T-helper 22 cell (primary cell): ENCODE data around the gene MZT2A.
"Not testable (repeated sequence)": the region's sequence is repeated elsewhere in the genome, so short reads cannot be mapped to it uniquely, and the experiment has no call there.

Experiments used
- DNase-seq: peaks from one replicate; pipeline ENCODE4 v3.0.0-alpha.2; 2020; ENCODE audit warnings: low read depth

MZT2A gene

GRCh38 chr2:131492418-131493198 lies 411 bp upstream of the MZT2A start:
- peak; percentile 85 for DNase-seq

DNA sequence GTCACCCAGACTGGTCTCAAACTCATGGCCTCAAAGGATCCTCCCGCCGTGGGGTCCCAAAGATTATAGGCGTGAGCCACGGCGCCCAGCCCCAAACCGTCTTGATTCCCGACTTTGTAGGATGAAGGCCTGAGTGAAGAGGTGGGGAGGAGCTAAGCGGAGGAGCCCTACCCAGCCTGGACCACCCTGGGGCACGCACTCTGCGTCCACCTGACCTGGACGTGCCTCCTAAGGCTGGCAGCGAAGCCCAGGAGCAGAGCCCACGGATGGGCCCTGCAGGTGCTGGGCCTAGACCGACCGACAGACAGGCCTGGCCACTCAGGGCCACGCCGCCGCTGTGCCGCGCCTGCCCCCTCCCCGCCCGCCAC lies 744 bp downstream of the MZT2A start:
- DNase-seq = not testable (repeated sequence)

- not testable (repeated sequence) for DNase-seq
Observed at GRCh38 chr2:131490616-131491468, 1.4 kb downstream of the MZT2A start.

GRCh38 chr2:131488306-131489205 lies 3.6 kb downstream of the MZT2A start:
- no peak for DNase-seq

DNA sequence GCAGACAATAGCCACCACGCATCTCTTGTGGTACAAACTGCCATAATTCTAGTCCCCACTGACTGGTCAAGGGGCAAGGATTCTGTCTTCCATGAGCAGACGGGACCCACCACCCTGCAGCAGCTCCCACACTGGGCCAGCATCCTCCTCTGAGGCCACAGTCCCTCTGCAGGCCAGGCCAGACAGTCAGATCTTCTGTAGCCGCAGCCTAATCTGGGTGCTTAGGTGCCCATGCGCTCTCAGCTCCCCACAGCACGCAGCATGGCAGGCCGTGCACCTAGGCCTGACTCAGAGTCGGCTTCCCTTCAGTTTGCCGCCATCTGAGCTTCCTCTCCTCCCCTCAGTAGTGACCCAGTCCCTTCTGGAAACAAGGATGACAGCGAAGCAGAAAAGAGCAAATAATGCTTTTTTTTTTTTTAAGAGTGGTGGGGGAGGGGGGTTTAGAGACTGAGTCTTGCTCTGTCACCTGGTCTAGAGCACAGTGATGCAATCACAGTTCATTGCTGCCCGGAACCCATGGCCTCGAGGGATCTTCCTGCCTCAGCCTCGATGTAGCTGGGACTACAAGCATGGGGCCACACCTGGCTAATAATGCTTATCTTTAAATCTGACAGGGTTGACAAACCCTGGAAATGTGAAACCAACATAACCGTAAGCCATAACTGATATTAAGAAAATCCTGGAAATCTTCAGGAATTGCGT lies 5.8 kb downstream of the MZT2A start:
- not testable (repeated sequence) for DNase-seq

DNA sequence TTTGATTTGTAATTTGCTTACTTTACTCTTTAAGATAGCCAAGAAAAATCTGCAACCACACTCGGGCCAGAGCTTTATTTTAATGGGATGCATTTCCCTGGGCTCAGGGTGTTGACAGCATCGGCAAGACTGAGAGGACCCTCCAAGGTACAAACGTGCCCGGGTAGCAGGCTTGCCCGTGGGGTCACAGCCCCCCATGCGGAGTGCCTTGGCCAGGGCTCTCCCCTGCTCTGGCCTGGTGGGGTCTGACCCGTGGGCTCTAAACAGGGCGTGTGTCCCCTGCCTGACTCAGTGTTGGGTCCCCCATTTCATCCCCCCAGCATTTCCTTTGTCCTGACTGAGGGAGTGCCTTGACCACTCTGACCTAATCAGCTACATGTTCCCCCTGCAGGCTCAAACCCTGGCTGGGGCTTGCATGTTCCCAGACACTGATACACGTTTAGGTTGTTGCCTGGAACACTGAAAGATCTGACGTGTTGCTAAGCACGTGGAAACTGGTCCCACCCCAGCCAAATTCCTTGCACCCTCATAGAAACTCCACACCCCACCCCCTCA lies 7.2 kb downstream of the MZT2A start:
- DNase-seq = not testable (repeated sequence)

DNA sequence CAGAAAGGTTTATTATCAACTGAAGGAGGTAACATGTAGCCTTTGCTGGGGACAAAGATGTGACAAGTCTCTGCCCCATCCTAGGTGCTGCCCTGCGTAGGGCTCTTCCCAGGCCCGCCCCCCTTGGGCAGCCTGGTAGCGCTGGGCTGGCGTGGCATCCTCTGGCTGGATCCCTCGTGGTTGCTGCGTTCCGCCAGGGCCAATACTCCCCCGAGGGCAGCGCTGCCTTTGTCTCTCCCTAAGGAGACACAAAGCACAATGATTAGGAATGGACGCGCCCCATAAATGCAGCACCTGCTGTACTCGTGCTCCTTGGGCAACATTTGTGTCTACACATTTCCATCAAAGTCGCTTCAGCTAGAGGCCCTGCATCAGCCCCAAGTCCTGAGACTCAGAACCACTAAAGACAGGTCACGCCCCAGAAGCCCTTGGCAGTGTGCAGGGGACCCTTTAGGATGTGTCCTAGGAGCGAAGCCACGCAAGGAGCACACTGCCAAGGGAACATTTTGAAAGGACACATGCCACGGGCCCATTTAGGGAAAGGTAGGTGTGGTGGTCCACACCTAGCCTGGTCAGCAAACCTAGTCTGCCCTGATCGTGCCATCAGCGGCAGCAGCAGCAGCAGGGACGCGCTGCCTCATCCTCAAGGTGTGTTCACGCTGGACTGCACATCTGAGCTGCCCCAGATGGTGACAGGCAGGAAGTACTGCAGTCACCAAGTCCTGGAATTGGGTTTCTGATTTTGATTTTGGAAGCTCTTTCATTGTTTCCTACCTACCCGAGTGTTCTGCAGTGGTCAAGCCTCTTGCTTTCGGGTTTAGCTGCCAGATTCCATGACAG lies 8.0 kb downstream of the MZT2A start:
- DNase-seq = not testable (repeated sequence)

DNA sequence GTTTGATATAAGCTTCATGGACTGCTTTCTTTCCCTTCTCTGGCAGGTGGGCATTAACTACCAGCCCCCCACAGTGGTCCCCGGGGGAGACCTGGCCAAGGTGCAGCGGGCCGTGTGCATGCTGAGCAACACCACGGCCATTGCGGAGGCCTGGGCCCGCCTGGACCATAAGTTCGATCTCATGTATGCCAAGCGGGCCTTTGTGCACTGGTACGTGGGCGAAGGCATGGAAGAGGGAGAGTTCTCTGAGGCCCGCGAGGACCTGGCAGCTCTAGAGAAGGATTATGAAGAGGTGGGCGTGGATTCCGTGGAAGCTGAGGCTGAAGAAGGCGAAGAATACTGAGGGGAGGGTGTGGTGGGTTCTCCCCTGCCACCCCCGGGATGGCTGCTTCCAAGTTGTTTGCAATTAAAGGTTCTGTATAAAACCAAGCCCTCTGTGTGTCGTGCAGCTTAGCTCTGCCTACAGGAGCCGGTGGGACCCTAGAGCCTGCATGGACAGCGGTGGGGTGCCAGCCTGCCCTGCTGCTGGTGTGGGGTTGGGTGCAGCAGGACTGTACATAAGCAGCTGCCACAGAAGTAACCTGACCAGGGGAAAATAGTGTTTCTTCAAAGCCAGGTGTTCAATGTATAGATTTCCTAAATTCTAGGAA lies 9.6 kb downstream of the MZT2A start:
- DNase-seq = not testable (repeated sequence)

GRCh38 chr2:131480351-131480750 lies 11.8 kb downstream of the MZT2A start:
- not testable (repeated sequence) for DNase-seq

DNA sequence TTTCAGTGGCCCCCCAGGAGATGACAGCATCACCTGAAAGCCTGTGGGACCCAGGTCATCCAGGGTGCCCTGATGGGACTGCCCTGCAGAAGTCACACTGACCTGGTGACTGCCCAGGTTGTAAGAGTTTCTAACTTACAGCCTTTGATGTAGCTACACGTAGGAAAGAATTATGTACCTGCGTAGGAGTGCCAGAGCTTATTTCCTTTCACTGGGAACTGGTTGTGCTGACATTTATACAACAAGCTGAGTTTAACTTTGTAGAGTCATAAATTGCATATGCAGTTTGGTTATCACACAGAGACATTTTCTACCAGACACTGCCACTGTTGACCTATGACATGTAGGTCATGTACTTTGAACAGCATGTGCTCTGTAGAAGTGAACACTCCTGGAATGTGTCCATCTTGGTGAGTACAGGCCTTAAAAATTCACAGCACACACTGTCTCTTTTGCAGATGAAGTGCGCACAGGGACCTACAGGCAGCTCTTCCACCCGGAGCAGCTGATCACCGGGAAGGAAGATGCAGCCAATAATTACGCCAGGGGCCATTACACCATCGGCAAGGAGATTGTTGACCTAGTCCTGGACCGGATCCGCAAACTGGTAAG lies 13.2 kb downstream of the MZT2A start:
- DNase-seq = not testable (repeated sequence)

- not testable (repeated sequence) for DNase-seq
Observed at GRCh38 chr2:131478074-131478849, 13.9 kb downstream of the MZT2A start.

DNA sequence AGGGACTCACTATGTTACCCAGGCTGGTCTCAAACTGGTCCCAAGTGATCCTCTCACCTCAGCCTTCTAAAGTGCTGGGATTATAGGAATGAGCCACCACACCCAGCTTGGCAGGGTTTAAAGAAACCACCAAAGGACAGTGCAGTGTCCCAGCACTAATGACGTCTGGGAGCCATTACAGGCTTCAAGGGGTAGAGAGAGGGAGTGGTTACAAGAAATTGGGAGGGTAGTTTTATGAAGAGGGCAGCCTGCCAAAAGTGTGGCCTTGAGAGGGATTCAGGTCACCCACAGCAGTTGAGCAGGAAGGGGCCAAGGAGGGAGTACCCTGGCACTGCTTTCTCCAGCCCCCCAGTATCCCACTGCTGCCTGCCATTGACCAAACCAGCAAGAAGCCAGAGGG lies 15.0 kb downstream of the MZT2A start:
- DNase-seq = not testable (repeated sequence)

- not testable (repeated sequence) for DNase-seq
Observed at GRCh38 chr2:131476363-131476762, 15.8 kb downstream of the MZT2A start.

DNA sequence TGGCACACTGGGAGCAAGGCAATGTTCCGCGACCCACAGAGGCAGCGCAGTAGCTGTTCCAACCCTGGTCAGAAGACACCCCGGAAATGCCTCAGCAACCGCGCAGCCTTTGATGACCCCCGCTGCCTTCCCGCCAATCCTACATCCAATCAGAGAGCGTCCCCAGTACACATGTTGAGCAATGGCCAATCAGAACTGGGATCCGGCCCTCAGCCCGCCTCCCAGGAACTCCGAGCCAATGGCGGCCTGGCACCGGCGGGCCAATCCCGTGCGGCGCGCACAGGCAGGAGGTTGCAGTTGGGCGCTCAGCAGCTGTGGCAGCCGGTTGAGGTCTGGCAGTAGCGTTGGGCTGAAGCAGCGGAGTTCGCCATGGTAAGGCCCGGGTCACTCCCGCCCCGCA lies 16.4 kb downstream of the MZT2A start, which contains the start of gene TUBA3D:
Gene TUBA3D, plus strand, starts transcription at position 289 of the 400 bp plus-strand sequence. Its CDS starts 81 bp downstream, at position 370.
- DNase-seq = no peak

DNA sequence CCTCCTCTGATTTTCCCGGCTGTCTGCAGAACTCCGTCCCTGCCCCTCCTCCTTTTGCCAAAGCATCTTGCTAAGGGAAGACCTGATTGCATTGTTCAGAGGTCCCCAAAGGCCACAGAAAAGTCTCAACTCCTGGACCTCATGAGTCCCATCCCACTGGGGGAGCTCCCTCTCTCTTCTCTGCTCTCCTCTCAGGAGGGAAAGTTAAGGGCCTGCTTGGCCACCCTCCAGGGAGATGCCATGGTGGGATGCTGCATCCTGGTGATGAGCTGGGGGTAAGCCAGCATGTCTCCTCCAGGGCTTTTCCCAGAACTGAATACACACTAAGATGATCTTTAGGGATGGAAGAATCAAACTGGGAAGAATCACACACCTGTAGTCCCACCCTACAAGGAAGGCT lies 18.9 kb downstream of the MZT2A start:
- DNase-seq = not testable (repeated sequence)

DNA sequence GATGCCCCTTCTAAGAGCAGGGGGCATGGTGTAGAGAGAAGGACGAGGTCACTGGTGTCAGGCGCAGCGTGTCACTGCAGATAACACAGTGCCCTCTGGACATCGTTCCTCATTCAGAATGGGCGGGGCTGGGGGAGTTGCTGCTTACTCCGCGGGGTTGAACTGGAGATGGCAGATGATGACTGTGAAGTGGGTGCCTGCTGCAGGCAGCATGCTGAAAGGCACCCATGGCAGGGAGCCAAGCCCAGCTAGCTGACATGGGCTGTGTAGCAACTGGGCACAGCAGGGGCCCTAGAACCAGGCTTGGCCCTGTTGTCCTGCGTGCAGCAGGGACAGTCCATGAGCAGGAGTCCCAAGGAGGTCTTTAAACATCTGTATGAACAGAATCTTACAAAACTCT lies 20.6 kb downstream of the MZT2A start:
- not testable (repeated sequence) for DNase-seq

DNA sequence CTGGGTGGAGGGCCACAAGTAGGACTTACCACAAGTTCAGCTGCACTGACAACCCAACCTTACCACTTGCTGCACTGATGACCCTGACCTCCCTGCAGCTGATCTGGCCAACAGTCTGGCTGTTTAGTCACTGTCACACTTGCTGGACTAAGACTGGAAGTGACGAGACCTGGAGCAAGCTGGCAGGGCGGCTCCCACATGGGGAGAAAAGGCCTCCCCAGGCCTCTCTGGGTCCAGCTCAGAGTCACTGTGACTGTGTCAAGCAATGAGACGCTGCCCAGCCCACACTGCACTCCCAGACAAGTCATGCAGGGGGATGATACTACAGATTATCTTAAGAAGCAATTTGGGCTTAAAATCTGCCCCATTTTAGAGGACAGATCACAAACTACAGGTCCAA lies 21.3 kb downstream of the MZT2A start:
- DNase-seq = not testable (repeated sequence)

- DNase-seq = not testable (repeated sequence)
Observed at GRCh38 chr2:131467722-131468121, 24.5 kb downstream of the MZT2A start.
